OCI-LY1 (cell line): ENCODE measurements around the gene RYK.

Experiments
- CTCF ChIP-seq: fragments of 200-600 bp; sonication (generic), shearing (Covaris generic); IDR thresholded peaks from 2 replicates; pipeline ENCODE4 v1.5.1; 2017; ENCODE audit warnings: mild to moderate bottlenecking, antibody characterized with exemption, low read length, moderate library complexity, mixed read lengths
- EZH2 ChIP-seq: fragments of 200-600 bp; sonication (generic), shearing (Covaris generic); IDR thresholded peaks from 2 replicates; pipeline ENCODE4 v1.8.0; 2017; ENCODE audit warnings: borderline replicate concordance, mixed run types, mild to moderate bottlenecking, antibody characterized with exemption, low read length, moderate library complexity, mixed read lengths

GRCh38 chr3:134198414-134198813 is 52.2 kb downstream of the RYK start:
- TF ChIP-seq CTCF = no peak
- no peak for TF ChIP-seq EZH2
